Endothelial cell of umbilical vein (primary cell): Measurements from ENCODE around the gene POU5F1. TPM values are rescaled to one million over a fixed set of nuclear protein-coding genes. Genes with fewer than 3 reads are reported as not detected.

Experiments used
- BruUV-seq: library from RNA; stranded (reverse); fragments of 400-500 nt; replicated peaks from 2 replicates; lab custom pipeline; 2021; lab: Mats Ljungman, UMichigan
- CTCF ChIA-PET: fragments of 300-600, 350-600 bp; sonication (Branson Sonifier 250); formaldehyde crosslinking; loops from one replicate; lab custom pipeline; 2021; ENCODE audit warnings: antibody characterized with exemption, inconsistent platforms; lab: Charles Lee
- POLR2A ChIA-PET: fragments of 300-600, 350-600 bp; sonication (Branson Sonifier 250); formaldehyde crosslinking; loops from one replicate; lab custom pipeline; 2021; ENCODE audit warnings: antibody characterized with exemption, inconsistent platforms; lab: Charles Lee
- DNase-seq: peaks from one replicate; pipeline ENCODE4 v3.0.0-alpha.2; 2011; ENCODE audit warnings: low read depth, low spot score
- FAIRE-seq: peaks from 2 replicates; lab custom pipeline; 2011; peaks lifted over from hg19 to GRCh38; lab: Jason Lieb, UNC
- H2AFZ ChIP-seq: 2 replicates; pipeline ENCODE4 v1.6.0; 2012; ENCODE audit warnings: low read depth, low read length, control low read depth, inconsistent platforms
- H3K27ac ChIP-seq: 2 replicates; pipeline ENCODE4 v1.5.1; 2011; ENCODE audit warnings: low read depth, mild to moderate bottlenecking, control low read depth, low read length, moderate library complexity; ENCODE audit not compliant: insufficient read depth
- H3K27me3 ChIP-seq, 2 experiments: 2 replicates each; pipeline versions ENCODE4 v1.6.0 to v1.6.1; 2011; ENCODE audit warnings: low read length in 2 of 2, mixed read lengths in 1 of 2; ENCODE audit not compliant: control insufficient read depth in 2 of 2, insufficient read depth in 2 of 2
- H3K36me3 ChIP-seq, 2 experiments: 2 replicates in 1 of 2; 3 replicates in 1 of 2; pipeline ENCODE4 v1.5.1; 2011; ENCODE audit warnings: low read length in 2 of 2, mild to moderate bottlenecking in 1 of 2, moderate library complexity in 1 of 2; ENCODE audit not compliant: control insufficient read depth in 2 of 2, insufficient read depth in 2 of 2; ENCODE audit errors: extremely low read depth in 1 of 2
- H3K4me1 ChIP-seq: 3 replicates; pipeline ENCODE4 v1.5.1; 2011; ENCODE audit warnings: mild to moderate bottlenecking, low read length; ENCODE audit not compliant: control insufficient read depth, insufficient read depth; ENCODE audit errors: extremely low read depth
- H3K4me2 ChIP-seq: 2 replicates; pipeline ENCODE4 v1.6.1; 2011; ENCODE audit warnings: low read length, control low read depth, mixed read lengths; ENCODE audit not compliant: insufficient read depth
- H3K4me3 ChIP-seq, 3 experiments: fragments of 200-600 bp in 1 of 3; sonication (generic), shearing (Covaris generic) in 1 of 3; replicated peaks in 1 of 3; 2 replicates each; pipeline ENCODE4 v1.5.1; 2011 to 2016; ENCODE audit warnings: control low read depth in 3 of 3, low read length in 3 of 3, mild to moderate bottlenecking in 2 of 3, inconsistent platforms in 1 of 3, low read depth in 1 of 3, moderate library complexity in 1 of 3; ENCODE audit not compliant: insufficient read depth in 1 of 3
- H3K79me2 ChIP-seq: 2 replicates; pipeline ENCODE4 v1.6.0; 2012; ENCODE audit warnings: low read length, inconsistent platforms; ENCODE audit not compliant: control insufficient read depth, insufficient read depth
- H3K9ac ChIP-seq: replicated peaks from 2 replicates; pipeline ENCODE3; 2011; ENCODE audit warnings: low read length, control low read depth; ENCODE audit not compliant: insufficient read depth; ENCODE audit errors: extremely low read depth
- H3K9me1 ChIP-seq: replicated peaks from 3 replicates; pipeline ENCODE4 v1.6.0; 2011; ENCODE audit warnings: mild to moderate bottlenecking, low read length; ENCODE audit not compliant: control insufficient read depth, insufficient read depth; ENCODE audit errors: extremely low read depth
- H3K9me3 ChIP-seq: replicated peaks from 2 replicates; pipeline ENCODE4 v1.5.1; 2012; ENCODE audit warnings: low read length, inconsistent platforms; ENCODE audit not compliant: control insufficient read depth, insufficient read depth
- H4K20me1 ChIP-seq: replicated peaks from 2 replicates; pipeline ENCODE3; 2011; ENCODE audit warnings: mild to moderate bottlenecking, low read length; ENCODE audit not compliant: control insufficient read depth, insufficient read depth; ENCODE audit errors: extremely low read depth
- CTCF ChIP-seq, 2 donors: IDR thresholded peaks; 1 replicate in 1 of 2; 2 replicates in 1 of 2; pipeline ENCODE4 v1.5.1; 2011; ENCODE audit warnings: low read length in 2 of 2, mild to moderate bottlenecking in 2 of 2, moderate library complexity in 2 of 2, control low read depth in 1 of 2, inconsistent platforms in 1 of 2, low read depth in 1 of 2; ENCODE audit not compliant: insufficient read depth in 1 of 2; ENCODE audit errors: extremely low read depth in 1 of 2
- EZH2 ChIP-seq: IDR thresholded peaks from 2 replicates; pipeline ENCODE4 v1.6.1; 2012; ENCODE audit warnings: borderline replicate concordance, low read depth, mild to moderate bottlenecking, moderate library complexity, low read length, inconsistent platforms; ENCODE audit not compliant: severe bottlenecking
- FOS ChIP-seq: IDR thresholded peaks from 2 replicates; pipeline ENCODE4 v1.6.1; 2011; ENCODE audit warnings: mild to moderate bottlenecking, low read length, moderate library complexity, borderline replicate concordance; ENCODE audit not compliant: insufficient read depth
- GATA2 ChIP-seq: IDR thresholded peaks from 2 replicates; pipeline ENCODE4 v1.7.0; 2011; ENCODE audit warnings: low read depth, mild to moderate bottlenecking, moderate library complexity, mixed read lengths, low read length; ENCODE audit not compliant: insufficient read length, insufficient read depth
- MAX ChIP-seq: IDR thresholded peaks from 2 replicates; pipeline ENCODE4 v1.6.1; 2011; ENCODE audit not compliant: insufficient read depth, insufficient read length
- MYC ChIP-seq: IDR thresholded peaks from one replicate; pipeline ENCODE4 v1.6.1; 2011; ENCODE audit warnings: mild to moderate bottlenecking, low read depth, low read length
- dilution Hi-C: fragments of 300-500 bp; cut with MboI; formaldehyde crosslinking; loops from one replicate; pipeline ENCODE4 v1.15.0; 2019; ENCODE audit warnings: low sequenced_read_pairs; ENCODE audit not compliant: extremely low pct_ligation_motif_present
- intact Hi-C: fragments of 100-400 bp; cut with micrococcal nuclease; formaldehyde crosslinking; loops from one replicate; pipeline ENCODE4 v1.10.0; 2022
- polyA plus RNA-seq, 4 experiments: library from polyadenylated mRNA; depleted of rRNA in 3 of 4; stranded (reverse) in 3 of 4; unstranded in 1 of 4; fragments of >200 nt; gene quantifications; 2 replicates each; pipeline versions ENCODE4 v1.2.1 to v1.2.3, GENCODE V29; 2011 to 2012; ENCODE audit warnings: missing spikeins in 1 of 4
- total RNA-seq: library from RNA; stranded (reverse); gene quantifications from 2 replicates; pipeline ENCODE4 v1.2.3, GENCODE V29; 2021

Gene POU5F1
- total and polyA plus RNA-seq, 2 donors (not counting 3 experiments of a cell fraction or from before 2014, with no cell fraction given) = 0.63 TPM; not detected in 1

GRCh38 chr6:31162463-31163165 is 7.9 kb downstream of the POU5F1 start:
- intact Hi-C loops = no loop called here
- DNase-seq = no peak
- peaks cover 15% of the 10 kb centered on the region for H3K79me2 ChIP-seq
- H3K4me3 ChIP-seq = no peak overlapping the region
- no peak overlapping the region for H3K27ac ChIP-seq
- BruUV-seq = no TSS peak
- POLR2A ChIA-PET = no interaction called here
- no peaks in the 10 kb centered on the region for H3K36me3 ChIP-seq
- no peak overlapping the region for H3K9ac ChIP-seq
- no peak for FAIRE-seq
- no peaks in the 10 kb centered on the region for H3K27me3 ChIP-seq
- no peaks in the 10 kb centered on the region for H4K20me1 ChIP-seq
- H3K9me1 ChIP-seq = no peaks in the 10 kb centered on the region
- peaks cover 12% of the 10 kb centered on the region for H3K4me1 ChIP-seq
- TF ChIP-seq GATA2 = no peak
- TF ChIP-seq EZH2 = no peak
- TF ChIP-seq FOS = no peak
- TF ChIP-seq CTCF (IDR thresholded peaks at IDR 0.05; ENCODE audit: extremely low read depth in 1 of 2, insufficient read depth in 1 of 2, low read depth in 1 of 2, low read length in 2 of 2) = no peak
- TF ChIP-seq MAX = no peak
- no peak for TF ChIP-seq MYC
- H3K4me2 ChIP-seq = no peak overlapping the region
- CTCF ChIA-PET = no interaction called here
- H2AFZ ChIP-seq = no peak overlapping the region
- dilution Hi-C loops = no loop called here
- no peaks in the 10 kb centered on the region for H3K9me3 ChIP-seq
